H1 (cell line): ENCODE results near the gene TCF19. TPM values are rescaled to one million over a fixed set of nuclear protein-coding genes. Genes with fewer than 3 reads are reported as not detected.
A peak's percentile ranks its signal among the peaks of the same experiment; 100 is the strongest.

Source experiments
- CTCF ChIA-PET: fragments of 300-600 bp; sonication (Branson Sonifier 250); formaldehyde crosslinking; loops from one replicate; lab custom pipeline; 2021; ENCODE audit not compliant: partially characterized antibody; lab: Charles Lee
- POLR2A ChIA-PET: fragments of 300-600 bp; sonication (Branson Sonifier 250); formaldehyde crosslinking; loops from one replicate; lab custom pipeline; 2021; ENCODE audit warnings: inconsistent platforms; ENCODE audit not compliant: partially characterized antibody; lab: Charles Lee
- DNase-seq, 2 experiments: peaks; one replicate each; pipeline versions ENCODE4 v3.0.0 to v3.0.0-alpha.2; 2010 to 2022; ENCODE audit warnings: low spot score in 2 of 2, low read depth in 1 of 2, mixed read lengths in 1 of 2
- FAIRE-seq: peaks from 2 replicates; lab custom pipeline; 2011; peaks lifted over from hg19 to GRCh38; lab: Jason Lieb, UNC
- H2AFZ ChIP-seq: 2 replicates; pipeline ENCODE4 v1.8.1; 2012; ENCODE audit warnings: low read length, inconsistent platforms
- H2AK5ac ChIP-seq: 2 replicates; pipeline ENCODE4 v1.6.1; 2013; ENCODE audit warnings: low read depth, low read length
- H2BK120ac ChIP-seq: replicated peaks from 2 replicates; pipeline ENCODE3; 2013; ENCODE audit warnings: low read depth, low read length, inconsistent platforms
- H2BK12ac ChIP-seq: 2 replicates; pipeline ENCODE4 v1.6.1; 2013; ENCODE audit warnings: low read depth, low read length
- H2BK15ac ChIP-seq: 2 replicates; pipeline ENCODE4 v1.6.1; 2013; ENCODE audit warnings: low read length
- H2BK20ac ChIP-seq: 2 replicates; pipeline ENCODE4 v1.6.1; 2013; ENCODE audit warnings: low read length
- H2BK5ac ChIP-seq: 2 replicates; pipeline ENCODE4 v1.6.1; 2013; ENCODE audit warnings: low read depth, low read length
- H3K14ac ChIP-seq: 2 replicates; pipeline ENCODE4 v1.6.1; 2013; ENCODE audit warnings: inconsistent platforms; ENCODE audit not compliant: insufficient read length
- H3K18ac ChIP-seq: 2 replicates; pipeline ENCODE4 v1.6.1; 2013; ENCODE audit warnings: low read length; ENCODE audit errors: extremely low read depth
- H3K23ac ChIP-seq: 2 replicates; pipeline ENCODE4 v1.6.1; 2013; ENCODE audit warnings: inconsistent platforms; ENCODE audit not compliant: insufficient read length
- H3K23me2 ChIP-seq: 2 replicates; pipeline ENCODE4 v1.6.1; 2013; ENCODE audit warnings: low read depth, low read length
- H3K27ac ChIP-seq: 2 replicates; pipeline ENCODE4 v1.6.1; 2011; ENCODE audit warnings: low read depth, low read length, inconsistent platforms
- H3K27me3 ChIP-seq, 4 experiments: replicated peaks in 1 of 4; 1 replicate in 1 of 4; 2 replicates in 3 of 4; pipeline versions ENCODE4 v1.6.1 to v1.8.1; 2011 to 2013; ENCODE audit warnings: low read length in 3 of 4, mild to moderate bottlenecking in 3 of 4, inconsistent platforms in 2 of 4, mixed read lengths in 2 of 4, moderate library complexity in 1 of 4; ENCODE audit not compliant: control insufficient read depth in 3 of 4, insufficient read depth in 3 of 4; ENCODE audit errors: extremely low read depth in 1 of 4
- H3K36me3 ChIP-seq, 4 experiments: 2 replicates each; pipeline versions ENCODE4 v1.6.1 to v1.8.1; 2011 to 2013; ENCODE audit warnings: mild to moderate bottlenecking in 4 of 4, low read length in 3 of 4, moderate library complexity in 2 of 4, control low read depth in 1 of 4, inconsistent platforms in 1 of 4; ENCODE audit not compliant: insufficient read depth in 4 of 4, control insufficient read depth in 2 of 4
- H3K4ac ChIP-seq: replicated peaks from 2 replicates; pipeline ENCODE3; 2013; ENCODE audit warnings: low read length, low read depth, mixed read lengths, inconsistent platforms; ENCODE audit not compliant: insufficient read length
- H3K4me1 ChIP-seq, 4 experiments: replicated peaks in 1 of 4; 1 replicate in 1 of 4; 2 replicates in 3 of 4; pipeline versions ENCODE4 v1.6.1 to v1.8.1; 2011 to 2013; ENCODE audit warnings: low read length in 3 of 4, inconsistent platforms in 2 of 4, mixed read lengths in 1 of 4; ENCODE audit not compliant: insufficient read depth in 4 of 4, control insufficient read depth in 3 of 4
- H3K4me2 ChIP-seq, 2 experiments: 2 replicates each; pipeline versions ENCODE4 v1.6.1 to v1.8.1; 2011 to 2013; ENCODE audit warnings: low read depth in 2 of 2, low read length in 2 of 2, control low read depth in 1 of 2, inconsistent platforms in 1 of 2, mild to moderate bottlenecking in 1 of 2; ENCODE audit not compliant: insufficient read depth in 1 of 2
- H3K4me3 ChIP-seq, 4 experiments: fragments of 200-600, 300-600 bp in 1 of 4; sonication (generic), shearing (Covaris generic), sonication (Bioruptor Twin) in 1 of 4; 2 replicates each; pipeline versions ENCODE4 v1.5.1 to v1.8.1; 2011 to 2016; ENCODE audit warnings: low read length in 4 of 4, low read depth in 3 of 4, control low read depth in 2 of 4, inconsistent platforms in 2 of 4, mild to moderate bottlenecking in 2 of 4, mixed read lengths in 1 of 4, moderate library complexity in 1 of 4; ENCODE audit not compliant: insufficient read depth in 2 of 4; ENCODE audit errors: extremely low read depth in 1 of 4
- H3K56ac ChIP-seq: replicated peaks from 2 replicates; pipeline ENCODE3; 2013; ENCODE audit warnings: low read depth, mild to moderate bottlenecking, mixed read lengths, low read length, inconsistent platforms; ENCODE audit not compliant: insufficient read length
- H3K79me1 ChIP-seq: 2 replicates; pipeline ENCODE4 v1.6.1; 2013; ENCODE audit warnings: low read depth, low read length, control low read depth
- H3K79me2 ChIP-seq, 2 experiments: 2 replicates each; pipeline versions ENCODE4 v1.6.1 to v1.8.1; 2012 to 2013; ENCODE audit warnings: low read length in 2 of 2, mild to moderate bottlenecking in 2 of 2, inconsistent platforms in 1 of 2; ENCODE audit not compliant: insufficient read depth in 2 of 2, control insufficient read depth in 1 of 2
- H3K9ac ChIP-seq, 4 experiments: replicated peaks in 1 of 4; 1 replicate in 1 of 4; 2 replicates in 3 of 4; pipeline versions ENCODE4 v1.6.1 to v1.8.1; 2011 to 2013; ENCODE audit warnings: low read depth in 3 of 4, low read length in 3 of 4, control low read depth in 2 of 4, mild to moderate bottlenecking in 2 of 4, moderate library complexity in 2 of 4, inconsistent platforms in 1 of 4; ENCODE audit errors: extremely low read depth in 1 of 4
- H3K9me3 ChIP-seq, 2 experiments: 2 replicates each; pipeline versions ENCODE4 v1.6.1 to v1.8.1; 2012 to 2013; ENCODE audit warnings: mild to moderate bottlenecking in 2 of 2, moderate library complexity in 2 of 2, control low read depth in 1 of 2, inconsistent platforms in 1 of 2, low read depth in 1 of 2, low read length in 1 of 2, mixed read lengths in 1 of 2; ENCODE audit not compliant: insufficient read depth in 2 of 2
- H4K20me1 ChIP-seq, 2 experiments: replicated peaks in 1 of 2; 2 replicates each; pipeline versions ENCODE3 to v1.8.1; 2011 to 2013; ENCODE audit warnings: inconsistent platforms in 2 of 2, low read length in 2 of 2, mild to moderate bottlenecking in 1 of 2; ENCODE audit not compliant: insufficient read depth in 2 of 2, control insufficient read depth in 1 of 2
- H4K5ac ChIP-seq: 2 replicates; pipeline ENCODE4 v1.6.1; 2013; ENCODE audit warnings: low read length, low read depth, mixed read lengths, inconsistent platforms; ENCODE audit not compliant: insufficient read length
- H4K8ac ChIP-seq: 2 replicates; pipeline ENCODE4 v1.8.0; 2013; ENCODE audit warnings: mild to moderate bottlenecking, moderate library complexity, low read length, inconsistent platforms; ENCODE audit not compliant: insufficient read depth; ENCODE audit errors: extremely low read depth
- H4K91ac ChIP-seq: replicated peaks from 2 replicates; pipeline ENCODE3; 2013; ENCODE audit warnings: low read length, mixed read lengths, inconsistent platforms; ENCODE audit not compliant: insufficient read length
- BCL11A ChIP-seq, 2 experiments: IDR thresholded peaks; one replicate each; pipeline ENCODE4 v1.6.1; 2011; ENCODE audit warnings: low read depth in 2 of 2, low read length in 2 of 2, mild to moderate bottlenecking in 2 of 2
- MAX ChIP-seq: IDR thresholded peaks from 2 replicates; pipeline ENCODE4 v1.6.1; 2012; ENCODE audit warnings: inconsistent platforms
- USF2 ChIP-seq: IDR thresholded peaks from 2 replicates; pipeline ENCODE4 v1.6.1; 2011; ENCODE audit warnings: low read length, improper control_type of control experiment
- ZNF274 ChIP-seq: IDR thresholded peaks from 2 replicates; pipeline ENCODE4 v1.7.0; 2012; ENCODE audit warnings: low read length, borderline replicate concordance; ENCODE audit errors: extremely low read depth
- WGBS, 2 experiments: shearing (Covaris generic) in 1 of 2; methylation state at CpG; one replicate each; pipeline versions ENCODE4 v1.1.6 to v1.1.7; 2013 to 2015; ENCODE audit warnings: low lambda C conversion rate in 2 of 2, mixed read lengths in 2 of 2, inconsistent platforms in 1 of 2, low coverage in 1 of 2, missing lambda C conversion rate in 1 of 2; ENCODE audit not compliant: insufficient replicate concordance in 2 of 2, insufficient coverage in 1 of 2, insufficient read length in 1 of 2; ENCODE audit errors: extremely low coverage in 1 of 2, missing lambda C conversion rate in 1 of 2; 5-methylcytosine and 5-hydroxymethylcytosine counted together
- polyA plus RNA-seq, 7 experiments: library from polyadenylated mRNA; depleted of rRNA in 3 of 7; stranded (reverse) in 5 of 7; unstranded in 2 of 7; fragments of >200 nt in 5 of 7; fragments of 200-250 nt in 2 of 7; gene quantifications; 1 replicate in 5 of 7; 2 replicates in 1 of 7; 4 replicates in 1 of 7; pipeline versions ENCODE4 v1.2.1 to v1.2.3, GENCODE V29; 2011 to 2013; ENCODE audit warnings: missing spikeins in 2 of 7, mixed read lengths in 2 of 7
- total RNA-seq: library from RNA; stranded (reverse); fragmentation: NEBNext Ultra II Directional; extraction: Animal tissue kit (Norgen Biotek cat#: 25700); gene quantifications from 2 replicates; pipeline ENCODE4 v1.2.1, GENCODE V29; 2021

TCF19 gene
- total and polyA plus RNA-seq, 2 of the 8 experiments (the other 6 are each of a cell fraction or from before 2014, with no cell fraction given) = 7.2 to 11.0 TPM

- Histone ChIP-seq H2BK5ac (no peak within 1 kb of the TSS), H3K18ac (no peak within 1 kb of the TSS), H3K27me3 (peaks cover 0 to 11% (median 3%) of the 10 kb centered on the region in 4 experiments; a peak in 3 of 7 replicates), H3K14ac (no peak within 1 kb of the TSS), H4K91ac (no peak within 1 kb of the TSS), H2BK15ac (no peak within 1 kb of the TSS), H2BK12ac (no peak within 1 kb of the TSS; the same call in 1 of the 2 replicates), H4K20me1 (no peaks in the 10 kb centered on the region), H4K8ac (no peak within 1 kb of the TSS), H2BK120ac (no peak within 1 kb of the TSS), H3K23ac (no peak within 1 kb of the TSS), H3K9me3 (no peaks in the 10 kb centered on the region), H3K27ac (no peak within 1 kb of the TSS), H3K4me2 (no peak within 1 kb of the TSS), H4K5ac (no peak within 1 kb of the TSS), H2BK20ac (no peak within 1 kb of the TSS), H3K79me2 (no peaks in the 10 kb centered on the region), H3K79me1 (no peaks in the 10 kb centered on the region), H3K9ac (no peak within 1 kb of the TSS), H3K4ac (no peak within 1 kb of the TSS), H2AFZ (no peak within 1 kb of the TSS), H3K4me1 (peaks cover 0 to 20% (median 9%) of the 10 kb centered on the region in 4 experiments; a peak in 6 of 7 replicates), H3K36me3 (no peaks in the 10 kb centered on the region), H3K56ac (no peak within 1 kb of the TSS), H2AK5ac (no peak within 1 kb of the TSS), H3K4me3 (no peak within 1 kb of the TSS), H3K23me2 (no peaks in the 10 kb centered on the region; the same call in 1 of the 2 replicates)
- 85% methylated on average over 5 of the region's 5 CpGs; no CpG with 5 or more reads in 1 of the 2 experiments for WGBS, 2 experiments
- DNase-seq (no peak), FAIRE-seq (no peak)
- ChIA-PET POLR2A (interaction anchor here (0.8 kb wide), 1 partner anchor 59 kb away, joined by 3 read pairs; no protein-coding TSS in a partner anchor), CTCF (interaction anchor here (0.8 to 10.6 kb wide), 7 partner anchors 9 to 80 kb away, joined by 3 to 187 read pairs (median 3); partner anchors contain the start of gene PSORS1C2)
- 0 out of 2 replicates have a peak, but pooled peaks have one; percentile 13 for TF ChIP-seq MAX
- no peak for TF ChIP-seq BCL11A (IDR thresholded peaks at IDR 0.05; ENCODE audit: low read depth in 2 of 2, low read length in 2 of 2)
- TF ChIP-seq USF2 = no peak
- no peak for TF ChIP-seq ZNF274
These were observed 45.9 kb upstream of the TCF19 start, which contains the start of gene C6orf15 for GRCh38 chr6:31112478-31112877. Gene C6orf15 (minus strand): TSS chr6:31112575. CDS start chr6:31112555, 20 bp downstream.
